GM21515 (cell line): ENCODE results near the gene ZNF718.
"Not testable (repeated sequence)": the region's sequence is repeated elsewhere in the genome, so short reads cannot be mapped to it uniquely, and the experiment has no call there.

Experiments
- ATAC-seq: cut with Tn5 transposase; IDR thresholded peaks from one replicate; pipeline ENCODE4 v1.9.1; 2021; ENCODE audit not compliant: unreplicated experiment

ZNF718 gene

DNA sequence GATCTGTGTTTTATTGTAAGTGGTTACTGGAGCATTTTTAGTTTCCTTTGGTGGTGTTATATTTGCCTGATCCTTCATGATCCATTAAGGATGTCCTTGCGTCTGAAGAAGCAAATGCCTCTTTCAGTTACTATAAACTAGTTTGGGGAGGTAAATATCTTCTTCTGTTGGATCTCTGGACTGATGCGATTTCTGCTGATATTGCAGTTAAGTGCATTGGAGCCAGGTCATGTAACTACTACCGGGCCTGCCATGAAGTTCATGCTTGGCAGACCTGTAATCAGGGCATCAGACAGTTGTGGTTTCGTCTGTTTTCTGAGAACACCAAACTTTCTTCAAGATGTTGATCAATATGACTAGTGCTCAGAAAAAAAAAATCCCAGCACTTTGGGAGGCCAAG lies 22.9 kb downstream of the ZNF718 start:
- ATAC-seq = no peak

DNA sequence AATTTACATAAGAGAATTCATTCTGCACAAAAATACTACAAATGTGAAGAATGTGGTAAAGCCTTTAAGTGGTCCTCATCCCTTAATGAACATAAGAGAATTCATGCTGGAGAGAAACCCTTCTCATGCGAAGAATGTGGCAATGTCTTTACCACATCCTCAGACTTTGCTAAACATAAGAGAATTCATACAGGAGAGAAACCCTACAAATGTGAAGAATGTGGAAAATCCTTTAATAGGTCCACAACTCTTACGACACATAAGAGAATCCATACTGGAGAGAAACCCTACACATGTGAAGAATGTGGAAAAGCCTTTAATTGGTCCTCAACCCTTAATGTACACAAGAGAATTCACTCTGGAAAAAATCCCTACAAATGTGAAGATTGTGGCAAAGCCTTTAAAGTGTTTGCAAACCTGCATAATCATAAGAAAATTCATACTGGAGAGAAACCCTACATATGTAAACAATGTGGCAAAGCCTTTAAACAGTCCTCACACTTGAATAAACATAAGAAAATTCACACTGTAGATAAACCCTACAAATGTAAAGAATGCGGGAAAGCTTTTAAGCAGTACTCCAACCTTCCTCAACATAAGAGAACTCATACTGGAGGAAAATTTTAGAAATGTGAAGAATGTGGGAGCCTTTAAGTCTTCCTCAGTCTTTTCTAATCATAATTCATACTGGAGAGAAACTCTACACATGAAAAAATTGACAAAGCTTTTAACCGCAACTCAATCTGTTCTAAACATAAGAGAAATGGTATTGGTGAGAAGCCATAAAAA lies 37.4 kb downstream of the ZNF718 start:
- no peak for ATAC-seq

DNA sequence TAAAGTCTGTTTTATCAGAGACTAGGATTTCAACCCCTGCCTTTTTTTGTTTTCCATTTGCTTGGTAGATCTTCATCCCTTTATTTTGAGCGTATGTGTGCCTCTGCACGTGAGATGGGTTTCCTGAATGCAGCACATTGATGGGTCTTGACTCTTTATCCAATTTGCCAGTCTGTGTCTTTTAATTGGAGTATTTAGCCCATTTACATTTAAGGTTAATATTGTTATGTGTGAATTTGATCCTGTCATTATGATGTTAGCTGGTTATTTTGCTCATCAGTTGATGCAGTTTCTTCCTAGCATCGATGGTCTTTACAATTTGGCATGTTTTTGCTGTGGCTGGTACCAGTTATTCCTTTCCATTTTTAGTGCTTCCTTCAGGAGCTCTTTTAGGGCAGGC lies 45.3 kb downstream of the ZNF718 start:
- not testable (repeated sequence) for ATAC-seq

DNA sequence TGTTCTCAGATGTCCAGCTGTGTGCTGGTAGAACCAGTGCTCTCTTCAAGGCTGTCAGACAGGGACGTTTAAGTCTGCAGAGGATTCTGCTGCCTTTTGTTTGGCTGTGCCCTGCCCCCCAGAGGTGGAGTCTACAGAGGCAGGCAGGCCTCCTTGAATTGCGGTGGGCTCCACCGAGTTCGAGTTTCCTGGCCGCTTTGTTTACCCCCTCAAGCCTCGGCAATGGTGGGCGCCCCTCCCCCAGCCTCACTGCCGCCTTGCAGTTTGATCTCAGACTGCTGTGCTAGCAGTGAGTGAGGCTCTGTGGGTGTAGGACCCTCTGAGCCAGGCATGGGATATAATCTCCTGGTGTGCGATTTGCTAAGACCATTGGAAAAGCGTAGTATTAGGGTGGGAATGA lies 47.0 kb downstream of the ZNF718 start:
- ATAC-seq = not testable (repeated sequence)

DNA sequence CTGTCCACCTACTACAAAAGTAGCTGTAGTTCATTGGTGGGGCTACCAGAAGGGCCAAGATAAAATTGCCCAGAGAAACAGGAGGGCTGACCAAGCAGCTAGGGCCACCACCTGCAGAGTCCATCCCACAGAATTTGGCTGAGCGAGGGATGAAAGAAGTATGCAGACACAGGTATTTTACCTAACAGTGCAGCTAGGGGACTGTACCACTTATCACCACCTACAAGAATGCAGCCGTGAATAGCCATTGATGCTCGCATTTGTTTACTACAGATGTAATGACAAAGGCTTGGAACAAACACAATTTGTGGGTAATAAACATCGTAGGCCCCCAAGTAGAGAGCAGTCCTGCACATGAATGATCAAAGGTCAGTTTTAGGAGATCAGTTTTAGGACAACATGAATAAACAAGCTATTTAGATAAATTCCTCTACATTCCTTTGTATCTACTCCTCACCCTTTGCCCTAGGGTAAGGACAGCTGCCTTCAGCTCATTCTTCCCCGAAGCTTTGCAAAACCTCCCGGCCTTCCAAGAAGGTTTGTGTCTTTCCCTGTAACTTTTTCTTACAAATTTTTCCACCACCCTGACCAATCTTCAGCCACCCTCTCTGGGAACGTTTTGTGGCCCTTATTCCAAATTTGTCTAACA lies 49.5 kb downstream of the ZNF718 start:
- ATAC-seq = no peak

DNA sequence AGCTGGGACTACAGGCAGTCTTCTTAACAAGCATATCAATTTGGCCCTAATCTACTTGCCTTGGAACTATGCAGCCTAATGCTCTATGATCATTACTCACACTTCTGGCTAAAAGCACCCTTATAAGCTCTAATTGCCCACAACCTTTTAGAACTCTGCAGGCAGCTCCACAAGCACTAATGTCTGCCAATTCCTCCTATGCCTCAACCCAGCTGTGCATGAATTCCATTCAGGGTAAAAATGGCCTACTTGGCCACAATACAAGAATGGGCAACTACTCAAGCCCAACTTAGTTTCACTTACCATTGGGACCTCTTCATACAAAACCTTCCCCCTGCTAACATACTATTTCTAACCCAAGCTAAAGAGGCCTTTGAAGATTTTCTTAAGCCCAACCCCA lies 51.7 kb downstream of the ZNF718 start:
- no peak for ATAC-seq

DNA sequence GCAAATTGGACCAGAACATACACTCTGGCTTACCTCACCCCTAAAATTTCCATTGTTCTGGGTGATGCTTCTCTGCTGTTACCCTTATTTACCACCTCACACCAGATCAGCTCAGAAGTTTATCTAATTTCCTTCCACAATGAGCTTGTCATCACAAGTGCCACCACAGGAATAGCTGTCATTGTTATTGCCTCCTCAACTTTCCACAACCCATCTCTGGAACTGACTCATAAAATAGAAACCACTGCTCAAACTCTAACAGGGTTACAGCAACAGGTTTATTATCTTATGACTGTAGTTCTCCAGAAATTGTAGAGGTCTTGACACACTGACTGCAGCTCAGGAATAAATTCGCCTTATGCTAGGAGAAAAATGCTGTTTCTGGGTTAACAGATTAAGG lies 52.7 kb downstream of the ZNF718 start:
- no peak for ATAC-seq

DNA sequence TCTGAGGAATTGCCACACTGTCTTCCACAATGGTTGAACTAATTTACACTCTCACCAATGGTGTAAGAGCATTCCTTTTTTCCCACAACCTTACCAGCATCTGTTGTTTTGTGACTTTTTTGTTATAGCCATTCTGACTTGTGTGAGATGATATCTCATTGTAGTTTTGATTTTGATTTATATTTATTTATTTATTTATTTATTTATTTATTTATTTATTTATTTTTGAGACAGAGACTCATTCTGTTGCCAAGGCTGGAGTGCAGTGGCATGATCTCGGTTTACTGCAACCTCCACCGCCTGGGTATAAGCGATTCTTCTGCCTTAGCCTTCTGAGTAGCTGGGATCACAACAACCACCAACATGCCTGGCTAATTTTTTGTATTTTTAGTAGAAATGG lies 57.9 kb downstream of the ZNF718 start:
- not testable (repeated sequence) for ATAC-seq

DNA sequence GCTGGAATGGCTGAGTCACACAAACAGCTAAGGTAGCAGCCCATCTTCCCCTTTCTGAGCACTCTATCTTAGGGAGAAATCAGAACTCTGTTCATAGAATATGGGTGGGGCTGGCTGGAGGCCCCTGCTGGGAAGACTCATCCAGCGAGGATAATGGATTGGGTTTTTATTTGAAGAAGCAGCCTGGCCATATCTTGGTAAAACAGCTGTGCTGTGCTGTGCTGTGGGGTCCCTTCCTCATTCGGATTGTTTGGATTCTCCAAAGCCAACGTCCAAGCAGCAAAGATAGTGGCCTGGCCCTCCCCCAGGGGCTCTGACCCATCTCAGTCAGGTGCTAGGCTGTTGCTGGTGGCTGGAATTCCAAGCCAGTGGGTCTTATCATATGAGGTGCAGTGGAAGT lies 63.8 kb downstream of the ZNF718 start:
- ATAC-seq = no peak

DNA sequence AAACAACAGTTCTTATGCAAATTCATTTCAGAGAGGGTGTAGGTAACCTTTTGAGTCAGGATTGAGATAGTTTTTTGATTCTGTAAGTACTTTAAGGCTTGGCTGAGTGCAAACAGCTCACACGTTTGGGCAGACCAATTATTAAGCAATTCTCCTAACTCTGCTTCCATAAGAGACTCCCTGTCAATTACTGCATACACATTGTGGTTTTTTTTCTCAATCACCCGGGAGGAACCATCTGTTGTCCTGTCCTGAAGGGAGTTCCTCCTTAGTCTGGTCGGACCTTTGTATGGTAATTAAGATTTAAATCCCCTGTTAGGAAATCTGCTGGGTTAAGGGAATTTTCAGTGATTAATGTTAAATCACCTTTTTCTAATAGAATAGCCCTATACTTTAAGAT lies 70.9 kb downstream of the ZNF718 start:
- ATAC-seq = not testable (repeated sequence)

DNA sequence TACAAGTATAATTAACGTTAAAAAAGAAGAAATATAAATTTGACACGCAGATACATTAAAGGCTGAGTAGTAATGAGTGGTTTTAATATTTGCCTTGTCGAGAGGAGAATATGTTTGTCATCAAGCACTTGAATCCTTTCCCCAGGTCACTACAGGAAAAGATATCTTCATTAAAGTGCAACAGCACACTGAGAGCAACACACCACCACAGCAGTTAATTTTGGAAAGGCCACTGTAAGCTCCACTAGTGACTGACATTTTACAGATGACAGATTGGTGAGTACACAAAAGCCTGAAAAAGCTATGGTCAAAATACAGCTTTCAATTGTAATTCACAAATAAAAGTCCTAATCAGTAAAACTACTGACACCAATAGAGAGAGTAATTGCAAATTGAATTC lies 76.6 kb downstream of the ZNF718 start:
- ATAC-seq = no peak

DNA sequence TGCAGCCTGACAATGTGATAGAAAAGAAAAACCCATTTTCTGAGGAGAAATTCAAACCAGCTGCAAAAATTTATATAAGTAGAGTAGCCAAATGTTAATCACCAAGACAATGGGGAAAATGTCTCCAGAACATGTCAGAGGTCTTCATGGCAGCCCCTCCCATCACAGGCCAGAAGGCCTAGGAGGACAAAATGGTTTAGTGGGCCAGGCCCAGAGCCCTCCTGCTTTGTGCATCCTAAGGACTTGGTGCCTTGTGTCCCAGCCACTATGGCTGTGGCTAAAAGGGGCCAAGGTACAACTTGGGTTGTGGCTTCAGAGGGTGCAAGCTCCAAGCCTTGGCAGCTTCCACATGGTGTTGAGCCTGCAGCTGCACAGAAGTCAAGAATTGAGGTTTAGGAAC lies 78.5 kb downstream of the ZNF718 start:
- ATAC-seq = not testable (repeated sequence)

DNA sequence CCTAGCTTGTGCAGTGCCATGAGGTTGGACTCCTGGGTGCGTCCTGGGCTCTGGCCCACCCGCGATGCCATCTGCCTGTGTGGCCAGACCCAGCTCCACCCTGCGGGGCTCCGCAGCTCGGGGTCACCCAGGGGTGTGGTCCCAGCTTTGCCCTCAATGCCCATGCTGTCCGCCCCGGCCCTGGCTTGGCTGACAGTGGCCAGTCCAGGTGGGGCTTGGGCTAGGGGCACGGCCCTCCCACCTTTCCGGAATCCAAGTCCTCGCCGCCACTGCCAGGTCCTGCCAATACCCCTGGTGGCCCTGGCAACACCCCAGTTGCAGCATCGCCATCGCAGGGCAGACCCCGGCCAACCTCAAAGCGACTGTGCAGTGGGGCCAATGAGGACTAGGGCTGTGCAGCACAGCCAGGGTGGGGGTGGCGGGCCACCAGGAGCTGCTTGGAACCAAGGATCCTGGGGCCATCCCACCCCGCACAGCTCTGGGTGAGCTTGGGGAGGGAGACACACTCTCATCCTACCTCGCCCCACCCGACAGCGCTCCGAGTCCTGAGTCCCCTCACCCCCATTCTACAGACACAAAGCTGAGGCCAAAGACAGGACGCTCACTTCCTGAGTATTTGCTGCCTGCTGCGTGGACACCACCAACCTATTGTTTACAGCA lies 80.9 kb downstream of the ZNF718 start:
- ATAC-seq = no peak

DNA sequence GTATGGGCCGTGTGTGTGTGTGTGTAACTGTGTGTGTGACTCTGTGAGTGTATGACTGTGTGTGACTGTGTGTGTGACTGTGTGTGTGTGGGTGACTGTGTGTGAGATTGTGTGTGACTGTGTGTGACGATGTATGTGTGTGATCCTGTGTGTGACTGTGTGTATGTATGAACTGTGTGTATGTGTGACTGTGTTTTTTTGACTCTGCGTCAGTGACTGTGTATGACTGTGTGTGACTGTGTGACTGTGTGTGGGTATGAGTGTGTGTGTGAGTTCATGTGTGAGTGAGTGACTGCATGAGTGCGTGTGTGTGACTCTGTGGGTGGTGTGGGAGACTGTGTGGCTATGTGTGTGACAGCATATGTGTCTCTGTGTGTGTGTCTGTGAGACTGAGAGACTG lies 81.8 kb downstream of the ZNF718 start:
- no peak for ATAC-seq

DNA sequence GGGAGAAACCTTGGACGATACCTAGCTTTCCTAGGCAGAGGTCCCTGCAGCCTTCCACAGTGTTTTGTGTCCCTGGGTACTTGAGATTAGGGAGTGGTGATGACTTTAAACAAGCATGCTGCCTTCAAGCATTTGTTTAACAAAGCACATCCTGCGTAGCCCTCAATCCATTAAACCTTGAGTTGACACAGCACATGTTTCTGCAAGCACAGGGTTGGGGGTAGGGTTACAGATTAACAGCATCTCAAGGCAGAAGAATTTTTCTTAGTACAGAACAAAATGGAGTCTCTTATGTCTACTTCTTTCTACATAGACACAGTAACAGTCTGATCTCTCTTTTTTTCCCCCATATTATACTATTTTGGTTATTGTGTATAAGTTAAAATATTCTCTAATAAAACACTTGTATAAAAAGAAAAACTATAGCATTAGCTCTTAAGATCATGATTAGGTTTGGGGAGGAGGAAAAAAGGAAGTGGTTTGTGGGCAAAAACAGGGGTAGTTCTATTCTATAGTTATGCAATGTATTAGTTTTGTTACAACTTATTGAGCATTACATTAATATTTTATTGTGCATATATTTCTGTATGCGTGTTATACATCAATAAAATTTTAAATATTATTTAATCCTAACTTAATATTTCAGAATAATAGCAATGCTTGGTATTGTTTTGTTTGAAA lies 84.3 kb downstream of the ZNF718 start:
- not testable (repeated sequence) for ATAC-seq

DNA sequence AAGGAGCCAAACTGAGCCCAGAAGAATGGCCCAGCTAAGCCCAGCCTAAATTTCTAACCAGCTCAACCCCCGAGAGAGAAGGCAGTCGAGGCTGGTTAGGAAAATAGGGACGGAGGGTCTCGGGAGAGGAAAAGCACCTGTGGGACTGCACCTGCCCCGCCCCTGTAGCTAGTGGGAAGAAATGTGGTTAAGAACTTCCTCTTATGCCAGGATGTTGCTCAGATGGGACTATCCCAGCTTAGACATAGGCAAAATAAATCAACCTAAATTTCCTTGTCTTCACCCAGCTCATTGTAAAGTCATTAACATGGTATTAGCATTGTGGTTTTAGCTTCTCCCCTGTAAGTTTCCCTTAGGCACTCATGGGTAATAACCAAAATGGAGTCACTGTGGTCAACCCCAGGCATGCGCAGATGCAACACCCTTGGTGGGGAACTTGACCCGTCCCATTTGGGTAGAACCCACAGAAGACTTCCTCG lies 86.8 kb downstream of the ZNF718 start:
- ATAC-seq = no peak

DNA sequence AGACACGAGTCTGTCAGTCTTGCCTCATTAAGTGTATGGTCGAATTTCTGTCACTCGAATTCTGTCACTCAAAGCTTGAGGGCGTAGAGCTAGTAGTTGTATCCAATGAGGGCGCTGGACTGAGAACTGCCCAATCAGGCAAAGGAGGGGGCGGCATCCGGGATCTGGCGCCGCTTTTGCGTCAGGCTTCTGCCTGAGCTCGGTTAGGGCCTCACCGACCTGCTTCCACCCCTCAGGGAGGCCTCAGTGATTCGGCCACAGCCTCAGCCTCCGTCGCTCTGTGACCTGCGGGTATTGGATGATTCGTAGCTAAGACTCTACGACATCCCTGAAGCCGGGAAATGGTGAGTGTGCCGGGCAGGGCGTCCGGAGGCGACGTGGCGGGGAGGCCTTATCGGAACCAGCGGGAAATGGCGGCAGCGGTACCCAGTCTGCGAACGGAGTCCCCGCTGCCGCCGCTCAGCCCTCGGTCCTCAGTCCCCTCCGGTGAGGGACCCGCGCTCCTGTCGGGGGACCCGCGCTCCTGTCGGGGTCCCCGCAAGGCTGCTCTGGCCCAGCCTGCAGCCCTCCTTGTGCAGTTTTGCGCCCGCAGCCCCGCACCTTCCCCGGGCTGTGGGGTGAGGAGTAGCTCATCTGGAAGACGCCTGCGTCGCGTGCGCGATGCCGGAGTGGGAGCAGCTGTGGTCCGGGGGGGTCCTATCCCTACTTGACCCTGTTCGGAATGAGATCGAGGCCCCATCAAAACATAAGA lies 88.3 kb downstream of the ZNF718 start:
- no peak for ATAC-seq

DNA sequence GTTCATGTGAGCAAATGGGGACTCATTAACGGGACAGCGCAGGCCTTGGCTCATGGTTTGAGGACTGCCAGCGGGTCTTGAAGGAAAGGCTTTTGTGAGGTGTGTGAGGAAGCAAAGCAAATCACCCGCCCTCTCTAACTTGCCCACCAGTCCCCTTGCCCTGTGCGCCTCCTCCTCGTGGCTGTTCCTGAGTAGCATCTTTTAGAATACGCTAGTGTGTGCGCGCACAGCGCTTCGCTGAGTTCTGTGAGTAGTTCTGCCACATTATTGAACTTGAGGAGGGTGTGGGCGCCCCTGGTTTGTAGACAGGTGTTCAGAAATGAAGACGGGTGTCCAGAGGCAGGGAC lies 88.9 kb downstream of the ZNF718 start:
- ATAC-seq = not testable (repeated sequence)
